GM13977 (cell line): ENCODE data around the gene SEMA7A.

Experiments
- DNase-seq: peaks from one replicate; pipeline ENCODE4 v3.0.0; 2012; ENCODE audit warnings: low spot score
- CTCF ChIP-seq: IDR thresholded peaks from 2 replicates; pipeline ENCODE4 v1.5.1; 2012; ENCODE audit warnings: mild to moderate bottlenecking, control low read depth; ENCODE audit not compliant: insufficient read depth; ENCODE audit errors: extremely low read depth, missing control alignments
- in situ Hi-C: fragments of 300-500 bp; cut with MboI; formaldehyde crosslinking; loops from one replicate; pipeline ENCODE4 v1.12.0; 2022; ENCODE audit warnings: low sequenced_read_pairs, low pct_unique_long_range_greater_than_20kb, mixed read lengths, inconsistent platforms; ENCODE audit not compliant: unreplicated experiment

The SEMA7A gene

GRCh38 chr15:74449643-74450205 lies 16.0 kb upstream of the SEMA7A start:
- in situ Hi-C loops = no loop called here
- DNase-seq = no peak
- no peak for TF ChIP-seq CTCF

- no peak for TF ChIP-seq CTCF
- in situ Hi-C loops = no loop called here
- no peak for DNase-seq
These were observed 15.3 kb upstream of the SEMA7A start for GRCh38 chr15:74449095-74449494.

- TF ChIP-seq CTCF = no peak
- in situ Hi-C loops = no loop called here
- no peak for DNase-seq
These were observed 12.3 kb upstream of the SEMA7A start for GRCh38 chr15:74445816-74446763.

GRCh38 chr15:74444106-74445062 lies 10.6 kb upstream of the SEMA7A start:
- in situ Hi-C loops = loop anchor here (5.0 kb wide), 1 partner anchor 67 kb away; no protein-coding TSS in a partner anchor
- TF ChIP-seq CTCF = no peak
- no peak for DNase-seq

- in situ Hi-C loops = loop anchor here (5.0 kb wide), 1 partner anchor 66 kb away; no protein-coding TSS in a partner anchor
- TF ChIP-seq CTCF = no peak
- no peak for DNase-seq
These were observed 9.5 kb upstream of the SEMA7A start for GRCh38 chr15:74443100-74443909.

GRCh38 chr15:74442604-74443003 lies 8.8 kb upstream of the SEMA7A start:
- no peak for DNase-seq
- in situ Hi-C loops = loop anchor here (5.0 kb wide), 1 partner anchor 65 kb away; no protein-coding TSS in a partner anchor

More at GRCh38 chr15:74442604-74443003, 8.8 kb upstream of the SEMA7A start:
- TF ChIP-seq CTCF = no peak
